Measurements from ENCODE around the gene CDKN1C.

Gene CDKN1C

DNA sequence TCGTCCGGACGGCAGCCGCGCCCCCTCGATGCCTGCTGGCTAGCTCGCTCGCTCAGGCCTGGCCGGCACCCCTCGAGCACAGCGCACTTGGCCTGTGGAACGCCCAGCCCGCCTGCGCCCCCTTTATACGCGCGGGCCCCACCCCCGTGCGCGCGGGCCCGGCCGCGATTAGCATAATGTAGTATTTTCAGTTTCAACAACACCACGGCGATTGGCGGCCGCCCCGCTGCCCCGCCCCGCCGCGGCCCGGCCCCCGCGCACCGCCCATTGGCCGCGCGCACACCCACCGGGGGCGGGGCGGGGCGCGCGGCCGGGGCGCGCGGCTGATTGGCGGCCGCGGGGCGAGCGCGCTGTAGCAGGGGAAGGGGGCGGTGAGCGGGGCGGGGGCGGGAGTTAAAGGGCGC is at the start of gene CDKN1C:
CDKN1C (minus strand) TSS at position 98 of the 404 bp plus-strand sequence. CDS start 319 bp downstream, outside the sequence.
- peak; percentile 81 for DNase-seq

DNA sequence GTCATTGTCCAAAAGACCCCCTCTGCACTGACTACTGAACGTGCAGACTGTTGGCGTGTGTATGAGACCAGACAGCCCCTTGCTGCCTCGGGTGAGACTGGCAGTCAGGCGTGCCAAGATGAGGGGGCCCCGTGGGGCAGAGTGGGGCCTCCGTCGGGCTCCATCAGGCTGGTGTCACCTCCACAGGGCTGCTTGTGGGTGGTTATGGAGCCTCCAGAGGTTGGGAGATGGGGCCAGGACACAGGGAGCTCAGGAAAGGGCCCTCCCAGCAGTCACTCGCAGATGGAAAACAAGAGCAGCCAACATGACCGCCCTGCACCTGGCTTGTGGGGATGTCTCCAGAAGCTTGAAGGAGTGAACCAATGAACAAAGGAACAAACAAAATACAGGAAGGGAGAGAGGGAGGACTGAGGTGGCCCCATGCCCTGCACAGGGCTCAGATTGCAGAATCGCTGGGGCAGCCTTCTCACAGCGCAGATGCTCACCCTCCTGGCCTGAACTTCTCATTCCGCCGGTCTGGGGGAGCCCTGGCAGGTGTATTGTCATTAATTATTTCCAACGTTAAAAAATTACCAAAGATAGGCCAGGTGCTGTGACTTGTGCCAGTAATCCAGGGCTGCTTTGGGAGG is 49.1 kb upstream of the CDKN1C start:
- DNase-seq = no peak

DNA sequence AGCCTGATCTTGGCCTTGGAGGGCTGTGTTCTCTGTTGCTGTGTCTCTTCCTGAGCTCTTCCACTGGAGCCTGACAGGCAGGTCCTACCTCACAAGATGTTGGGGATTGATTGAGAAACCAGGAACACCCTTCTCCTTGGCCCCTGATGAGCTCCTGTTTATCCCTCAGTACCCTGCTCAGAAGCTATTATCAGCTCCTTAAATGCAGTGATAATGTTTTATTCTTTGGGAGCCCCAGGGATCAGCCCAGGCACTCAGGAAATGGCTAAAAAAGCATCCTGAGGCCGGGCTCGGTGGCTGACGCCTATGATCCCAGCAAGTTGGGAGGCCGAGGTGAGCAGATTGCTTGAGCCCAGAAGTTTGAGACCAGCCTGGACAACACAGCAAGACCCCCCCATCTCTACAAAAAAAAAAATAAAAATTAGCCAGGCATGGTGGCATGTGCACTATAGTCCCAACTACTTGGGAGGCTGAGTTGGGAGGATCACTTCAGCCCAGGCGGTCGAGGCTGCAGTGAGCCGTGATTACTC is 48.5 kb upstream of the CDKN1C start:
- no peak for DNase-seq

DNA sequence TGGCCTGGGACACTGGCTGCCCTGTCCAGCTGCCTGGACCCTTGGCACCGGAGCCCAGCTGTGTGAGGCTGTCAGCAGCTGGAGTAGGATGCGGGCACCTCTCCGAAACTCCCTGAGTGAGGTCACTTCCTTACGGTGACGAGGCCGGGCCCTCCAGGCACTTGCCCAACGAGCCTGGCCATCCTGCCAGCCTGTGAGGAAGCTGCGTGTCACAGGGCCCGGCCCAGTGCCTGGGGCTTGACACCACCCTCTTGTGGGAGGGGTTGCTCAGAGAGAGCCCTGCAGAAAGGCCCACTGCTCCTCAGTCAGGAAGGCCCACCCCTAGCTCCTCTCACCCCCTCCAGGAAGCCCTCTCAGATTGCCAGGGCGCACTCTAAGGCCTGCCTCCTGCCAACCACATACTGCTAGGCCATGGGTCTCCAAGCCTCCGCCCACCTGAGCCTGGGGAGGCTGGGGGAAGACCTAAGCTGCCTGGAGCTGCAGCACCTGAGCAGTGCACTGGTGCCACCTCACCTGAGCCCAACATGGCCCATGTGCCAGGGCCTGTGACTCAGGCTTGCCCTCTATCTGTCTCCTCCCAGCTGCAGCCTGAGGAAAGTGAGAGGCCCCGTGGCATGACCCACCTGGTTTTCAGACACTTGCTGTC is 47.9 kb upstream of the CDKN1C start:
- DNase-seq = peak; percentile 71

DNA sequence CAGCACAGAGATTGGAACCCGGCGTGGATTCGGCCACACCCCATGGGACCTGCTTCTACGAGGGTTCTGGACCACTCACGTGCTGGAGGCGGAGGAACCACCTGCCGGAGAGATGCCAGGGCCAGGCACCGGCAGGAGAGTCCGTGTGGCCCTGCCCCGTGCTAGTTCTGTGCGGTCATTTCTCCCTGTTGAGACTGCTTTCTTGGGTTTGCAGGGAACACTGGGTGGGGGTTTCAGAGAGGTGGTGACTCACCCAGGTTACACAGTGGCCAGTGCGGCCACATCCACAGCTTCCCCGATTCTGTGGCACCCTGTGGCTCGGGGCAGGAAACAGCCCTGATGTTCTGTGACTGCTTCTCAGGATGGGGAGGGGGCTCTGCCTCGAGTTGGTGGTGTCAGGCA is 47.3 kb upstream of the CDKN1C start:
- no peak for DNase-seq

DNA sequence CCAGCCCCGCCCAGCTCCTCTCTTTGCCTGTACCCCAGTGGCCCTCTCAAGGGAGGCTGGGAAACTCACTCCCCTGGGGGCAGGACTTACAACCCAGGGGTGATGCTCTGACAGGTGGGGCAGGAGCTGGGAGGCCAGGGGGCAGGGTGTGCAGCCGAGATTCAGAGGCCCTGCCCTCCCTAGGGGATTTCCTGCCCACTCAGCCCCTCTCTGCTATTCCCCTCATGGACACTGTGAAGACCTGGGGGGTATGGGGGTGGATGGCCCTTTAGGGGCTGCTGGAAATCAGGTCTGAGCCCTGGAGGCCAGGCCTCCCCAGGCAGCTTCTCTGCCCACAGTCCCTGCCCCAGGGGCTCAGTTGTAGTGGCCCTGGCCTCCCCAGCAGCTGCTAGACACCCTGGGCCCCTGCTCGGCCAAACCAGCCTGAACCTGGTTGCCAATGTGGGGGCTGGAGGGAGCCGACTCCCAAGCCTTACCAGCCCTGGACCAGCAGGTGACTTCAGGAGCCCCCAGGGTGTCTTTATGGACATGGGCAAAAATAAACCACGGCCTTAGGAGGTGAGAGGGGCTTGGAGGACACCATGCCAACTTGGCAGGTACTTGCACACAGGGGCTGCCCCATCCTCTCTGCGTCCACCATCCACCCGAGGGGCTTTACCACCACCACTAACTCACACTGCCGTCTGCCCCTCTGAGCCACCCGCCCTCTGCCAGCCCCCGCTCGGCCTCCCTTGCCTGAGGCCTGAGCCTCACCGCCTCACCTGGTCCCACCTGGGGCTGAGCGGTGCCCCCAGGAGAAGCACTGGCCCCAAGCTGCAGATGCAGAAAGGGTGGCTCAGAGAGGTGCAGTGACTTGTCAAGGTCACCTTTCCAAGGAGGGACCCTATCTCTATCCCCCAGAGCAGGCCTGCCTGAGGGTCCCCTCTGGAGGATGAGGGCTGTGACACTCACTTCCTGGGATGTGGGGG is 46.5 kb upstream of the CDKN1C start:
- DNase-seq = no peak

DNA sequence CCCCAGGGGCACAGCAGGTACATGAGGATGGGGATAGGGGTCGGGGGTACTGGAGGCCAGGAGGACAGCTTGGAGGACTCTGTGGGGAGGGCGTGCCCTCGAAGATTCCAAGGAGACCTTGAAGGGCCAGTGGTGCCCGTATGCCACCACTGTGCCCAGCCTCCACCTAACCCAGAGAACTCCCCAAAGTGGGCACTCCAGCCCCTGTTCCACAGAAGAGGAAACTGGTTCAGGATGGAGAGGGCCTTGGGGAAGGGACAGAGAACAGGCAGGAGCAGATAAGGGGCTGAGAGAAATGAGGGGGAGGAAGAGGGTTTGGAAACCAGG is 45.8 kb upstream of the CDKN1C start:
- no peak for DNase-seq

DNA sequence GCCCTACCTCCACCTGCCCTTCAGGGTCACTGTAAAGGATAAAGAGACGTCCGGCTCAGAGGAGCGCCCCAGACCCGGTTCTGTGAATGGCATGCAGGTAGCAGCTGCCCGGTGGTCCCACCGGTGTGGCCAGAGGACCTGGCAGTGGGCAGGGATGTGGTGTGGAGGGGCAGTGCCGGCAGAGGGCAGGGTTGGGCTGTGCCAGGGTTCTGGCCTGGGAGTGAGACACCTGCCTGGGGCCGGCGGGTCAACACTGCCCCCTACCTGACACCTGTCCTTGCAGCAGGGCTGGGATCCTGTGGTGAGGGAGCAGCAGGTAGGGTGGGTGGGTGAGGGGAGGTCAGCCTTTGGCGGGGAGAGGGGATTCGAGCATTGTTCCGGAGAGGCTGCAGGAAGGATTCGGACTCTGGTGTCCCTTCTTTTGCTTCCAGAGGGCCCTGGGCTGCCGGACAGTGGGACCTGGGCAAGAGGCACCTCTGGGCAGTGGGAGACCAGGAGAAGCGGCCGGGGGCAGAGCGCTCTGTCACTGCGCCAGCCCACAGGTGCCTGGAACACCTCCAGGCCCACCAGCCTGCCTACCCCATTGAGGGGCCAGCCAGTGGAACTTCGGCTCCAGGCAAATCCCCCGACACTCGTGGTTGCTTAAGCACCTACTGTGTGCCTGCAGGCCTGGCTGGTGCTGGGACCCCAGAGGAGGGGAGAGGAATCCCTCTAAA is 45.3 kb upstream of the CDKN1C start:
- peak; percentile 69 for DNase-seq

DNA sequence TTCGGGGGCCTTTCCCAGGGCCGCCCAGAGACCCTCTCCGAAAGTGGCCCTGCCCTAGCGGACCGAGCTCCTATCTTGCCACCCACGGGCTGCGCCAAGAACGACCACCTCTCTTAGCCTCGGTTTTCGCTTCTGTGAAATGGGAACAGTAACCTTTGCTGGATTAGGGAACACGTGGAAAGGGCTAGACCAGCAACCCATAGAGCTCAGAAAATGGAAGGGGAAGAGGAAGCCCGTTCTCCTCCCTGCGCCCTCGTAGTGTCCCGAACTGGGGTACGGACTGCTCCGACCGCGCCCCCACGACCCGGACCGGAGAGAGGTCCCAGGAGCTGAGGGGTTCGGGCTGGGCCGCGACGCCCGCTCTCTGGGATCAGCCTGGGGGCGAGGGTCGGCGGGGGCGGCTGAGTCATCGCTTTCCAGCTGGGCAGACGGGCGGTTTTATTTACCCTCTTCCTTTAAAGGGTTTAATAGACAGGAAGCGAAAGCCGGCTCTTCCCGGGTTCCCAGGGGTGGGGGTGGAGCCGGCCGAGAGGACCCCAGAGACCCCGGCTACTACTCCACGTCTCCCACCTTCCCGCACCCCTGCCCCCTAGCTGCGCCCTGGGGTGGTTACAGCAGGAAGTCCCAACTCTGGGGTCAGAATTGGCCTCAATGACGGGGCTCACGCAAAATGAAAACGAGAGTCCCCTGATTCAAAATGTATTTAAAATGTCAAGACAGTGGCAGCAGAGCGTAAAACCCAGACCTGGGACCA is 44.6 kb upstream of the CDKN1C start:
- peak; percentile 69 for DNase-seq

DNA sequence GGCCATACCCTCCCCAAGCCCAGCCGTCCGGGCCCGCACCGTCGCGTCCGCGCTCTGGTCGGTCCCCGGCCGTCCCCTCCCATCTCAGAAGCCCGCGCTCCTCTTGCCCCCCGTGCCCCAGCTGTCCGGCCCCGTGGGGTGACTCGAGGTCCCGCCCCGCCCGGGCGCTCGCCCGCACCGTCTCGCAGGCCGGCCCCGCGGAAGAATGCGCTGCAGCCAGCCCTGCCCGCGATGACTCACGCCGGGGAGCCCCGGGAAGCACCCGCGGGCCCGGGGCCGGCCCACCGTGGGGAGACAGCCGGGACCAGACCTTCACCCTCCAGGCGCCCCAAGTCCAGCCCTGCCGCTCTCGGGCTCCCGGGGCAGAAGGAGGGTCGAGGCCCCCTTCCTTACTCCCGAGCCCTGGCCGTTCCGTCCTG is 44.0 kb upstream of the CDKN1C start:
- DNase-seq = peak; percentile 67

DNA sequence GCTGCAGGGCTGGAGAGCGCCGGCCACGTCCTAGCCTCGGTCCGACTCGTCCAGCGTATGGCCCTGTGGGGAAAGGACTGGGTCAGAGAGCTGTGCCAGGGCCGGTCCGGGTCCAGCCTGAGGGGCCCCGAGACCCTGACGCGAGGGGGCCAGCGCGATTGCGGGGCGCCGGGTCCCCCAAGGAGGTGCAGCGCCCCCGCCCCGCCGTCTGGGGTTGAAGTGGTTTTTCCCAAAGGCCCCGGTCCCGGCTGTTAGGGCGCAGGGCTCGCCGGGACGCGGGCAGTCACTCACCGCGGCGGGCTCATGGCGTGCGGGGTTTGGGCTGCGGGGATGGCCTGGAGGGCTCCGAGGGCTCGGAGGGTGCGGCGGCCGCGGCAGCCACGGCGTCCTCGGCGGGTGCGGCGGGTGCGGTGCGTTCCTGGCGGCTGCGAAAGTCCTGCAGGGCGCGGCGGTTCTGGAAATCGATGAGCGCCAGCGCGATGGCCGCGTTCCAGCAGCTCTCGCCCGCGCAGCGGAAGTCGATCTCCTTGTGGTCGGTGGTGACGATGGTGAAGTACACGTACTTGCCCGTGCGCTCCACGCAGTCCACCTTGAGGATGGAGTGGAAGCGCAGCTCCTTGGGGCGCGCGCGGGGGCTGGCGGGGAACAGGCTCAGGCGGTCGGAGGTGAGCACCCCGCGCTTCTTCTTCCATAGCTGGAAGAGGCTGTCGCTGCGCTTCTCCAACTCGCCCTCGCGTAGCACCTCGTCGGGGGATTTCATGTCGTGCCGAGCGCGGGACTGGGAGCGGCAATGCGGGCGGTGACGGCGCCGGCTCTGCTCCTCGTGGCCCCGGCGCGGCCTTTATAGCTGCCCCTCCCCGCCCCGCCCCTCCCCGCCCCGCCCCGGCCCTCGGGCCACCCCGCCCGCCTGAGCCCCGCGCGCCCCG is 43.3 kb upstream of the CDKN1C start, which contains the start of gene PHLDA2:
PHLDA2 (minus strand) TSS at position 816 of the 926 bp plus-strand sequence; CDS start at position 760, 56 bp downstream.
- peak; percentile 75 for DNase-seq

DNA sequence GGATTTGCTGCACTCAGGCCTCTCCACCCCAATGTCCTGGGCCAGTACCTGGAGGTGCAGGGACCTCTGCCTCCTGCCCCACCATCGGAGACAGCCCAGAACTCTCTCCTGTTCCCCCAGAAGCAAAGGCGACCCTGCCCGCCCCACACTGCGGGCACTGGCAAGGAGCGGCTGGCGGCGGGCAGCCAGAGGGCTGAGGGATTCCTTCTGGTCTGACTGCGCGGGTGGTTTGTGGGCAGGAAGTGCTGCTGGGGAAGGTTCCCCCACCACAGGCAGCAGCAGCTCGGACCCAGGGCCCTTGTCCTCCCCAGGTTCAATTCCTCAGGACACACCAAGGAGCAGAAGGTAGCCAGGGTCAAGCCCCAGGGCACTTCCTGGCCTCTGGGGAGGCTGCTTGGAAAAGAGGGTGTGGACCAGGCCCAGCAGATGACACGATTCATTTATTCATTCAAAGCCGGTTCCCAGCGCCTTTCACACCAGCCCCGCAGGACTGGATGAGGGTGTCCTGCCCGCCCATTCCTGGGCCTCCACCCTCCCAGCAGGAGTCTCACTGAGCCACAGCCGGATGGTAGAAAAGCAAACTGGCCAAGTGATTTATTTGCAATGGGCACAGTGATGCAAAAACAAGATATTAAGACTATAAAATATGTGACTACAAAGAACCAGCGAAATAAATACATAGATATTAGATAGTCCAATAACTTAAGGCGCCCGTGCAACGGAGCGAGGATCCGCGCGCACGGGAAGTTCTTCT is 42.5 kb upstream of the CDKN1C start:
- DNase-seq = no peak

DNA sequence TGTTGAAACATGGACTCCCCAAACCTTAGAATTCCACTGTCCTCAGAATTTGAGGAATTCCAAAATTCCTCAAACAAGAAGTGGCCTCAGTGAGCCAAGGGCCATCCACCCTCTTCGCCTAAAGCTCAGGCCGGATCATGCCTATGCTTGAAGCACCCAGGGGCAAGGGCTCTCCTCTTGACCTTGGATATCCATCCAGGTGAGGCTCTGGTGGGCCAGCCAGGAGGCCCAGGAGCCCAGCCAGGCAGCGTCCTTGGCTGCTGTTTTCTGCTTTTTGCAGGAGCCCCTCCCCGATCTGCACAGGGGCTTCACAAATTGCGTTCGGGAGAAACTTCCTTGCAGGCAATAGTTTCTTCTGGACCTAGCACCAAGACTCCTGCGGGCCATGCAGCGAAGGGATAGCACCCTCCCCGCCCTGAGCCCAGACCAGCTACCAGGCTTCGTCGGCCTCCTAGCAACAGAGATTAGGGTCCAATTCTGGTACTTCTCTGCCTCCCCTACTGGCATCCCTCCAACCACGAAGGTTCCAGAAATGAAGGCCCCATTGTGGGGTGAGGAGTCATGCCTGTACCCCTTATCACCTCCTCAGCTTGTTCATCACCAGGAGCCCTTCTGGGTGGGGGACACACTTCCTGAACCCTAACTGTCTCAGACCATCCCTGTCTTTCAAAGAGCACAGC is 41.7 kb upstream of the CDKN1C start:
- no peak for DNase-seq

DNA sequence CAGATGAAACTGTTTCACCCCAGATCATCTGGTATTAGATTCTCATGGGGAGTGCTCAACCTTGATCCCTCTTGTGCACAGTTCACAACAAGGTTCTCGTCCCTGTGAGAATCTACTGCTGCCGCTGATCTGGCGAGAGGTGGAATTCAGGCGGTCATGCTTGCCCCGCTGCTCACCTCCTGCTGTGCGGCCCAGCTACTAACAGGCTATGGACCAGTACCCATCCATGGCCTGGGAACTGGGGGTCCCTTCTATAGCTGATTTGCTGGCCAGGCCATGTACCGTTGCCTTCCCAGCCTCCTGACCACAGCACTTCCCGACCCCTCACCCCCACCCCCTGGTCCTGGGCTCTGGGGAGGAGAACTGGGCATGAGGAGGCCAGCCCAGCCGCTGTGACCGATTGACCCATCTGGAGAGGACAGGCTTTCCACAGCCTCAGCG is 41.1 kb upstream of the CDKN1C start:
- DNase-seq = no peak

DNA sequence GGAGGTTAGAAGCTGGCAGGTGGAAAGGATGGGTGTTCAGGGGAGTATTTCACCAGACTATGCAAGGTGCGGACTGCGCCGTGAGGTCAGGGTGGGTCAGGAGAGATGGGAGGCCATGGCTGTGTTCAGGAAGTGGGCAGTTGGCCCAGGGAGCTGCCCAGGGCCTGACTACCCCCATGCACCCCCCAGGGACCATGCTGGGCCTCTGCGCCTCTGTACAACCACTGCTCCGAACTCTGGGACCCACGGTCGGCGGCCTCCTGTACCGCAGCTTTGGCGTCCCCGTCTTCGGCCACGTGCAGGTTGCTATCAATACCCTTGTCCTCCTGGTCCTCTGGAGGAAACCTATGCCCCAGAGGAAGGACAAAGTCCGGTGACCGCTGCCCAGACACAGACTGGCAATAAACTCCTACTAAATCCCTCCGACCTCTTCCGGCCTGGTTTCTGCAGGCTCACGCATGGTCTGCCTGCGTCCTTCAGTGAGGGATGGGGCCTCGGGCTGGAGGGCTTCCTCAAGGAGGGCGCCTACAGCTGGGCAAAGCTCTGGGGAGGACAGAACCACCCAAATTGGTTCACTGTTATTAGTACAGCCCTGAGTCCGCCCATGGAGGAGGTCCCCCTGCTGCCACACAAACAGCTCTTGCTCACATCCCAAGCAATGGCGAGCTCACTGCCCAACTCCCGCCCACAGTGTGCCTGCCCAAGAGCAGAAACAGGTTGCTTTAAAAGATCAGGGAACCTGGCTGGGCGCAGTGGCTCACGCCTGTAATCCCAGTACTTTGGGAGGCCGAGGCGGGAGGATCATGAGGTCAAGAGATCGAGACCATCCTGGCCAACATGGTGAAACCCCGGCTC is 39.5 kb upstream of the CDKN1C start:
- DNase-seq = no peak

DNA sequence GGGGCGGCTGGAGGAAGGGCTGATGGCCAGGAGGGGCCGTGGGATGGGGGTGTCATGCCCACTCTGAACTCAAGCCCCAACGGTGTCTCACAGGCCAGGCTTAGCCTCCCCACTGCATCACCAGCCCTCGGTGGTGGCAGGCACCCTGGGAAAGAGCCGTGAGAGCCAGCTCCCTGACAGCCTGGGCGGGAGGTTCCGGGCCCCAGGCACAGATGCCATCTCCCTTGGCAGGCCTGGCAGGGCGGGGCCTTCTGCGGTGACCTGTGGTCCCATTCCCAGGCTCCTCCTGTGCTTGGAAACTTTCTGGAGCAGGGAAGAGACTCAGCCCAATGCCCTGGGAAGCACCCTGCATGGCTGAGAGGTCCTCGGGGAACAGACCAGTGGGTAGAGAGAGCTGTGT is 38.8 kb upstream of the CDKN1C start:
- no peak for DNase-seq

DNA sequence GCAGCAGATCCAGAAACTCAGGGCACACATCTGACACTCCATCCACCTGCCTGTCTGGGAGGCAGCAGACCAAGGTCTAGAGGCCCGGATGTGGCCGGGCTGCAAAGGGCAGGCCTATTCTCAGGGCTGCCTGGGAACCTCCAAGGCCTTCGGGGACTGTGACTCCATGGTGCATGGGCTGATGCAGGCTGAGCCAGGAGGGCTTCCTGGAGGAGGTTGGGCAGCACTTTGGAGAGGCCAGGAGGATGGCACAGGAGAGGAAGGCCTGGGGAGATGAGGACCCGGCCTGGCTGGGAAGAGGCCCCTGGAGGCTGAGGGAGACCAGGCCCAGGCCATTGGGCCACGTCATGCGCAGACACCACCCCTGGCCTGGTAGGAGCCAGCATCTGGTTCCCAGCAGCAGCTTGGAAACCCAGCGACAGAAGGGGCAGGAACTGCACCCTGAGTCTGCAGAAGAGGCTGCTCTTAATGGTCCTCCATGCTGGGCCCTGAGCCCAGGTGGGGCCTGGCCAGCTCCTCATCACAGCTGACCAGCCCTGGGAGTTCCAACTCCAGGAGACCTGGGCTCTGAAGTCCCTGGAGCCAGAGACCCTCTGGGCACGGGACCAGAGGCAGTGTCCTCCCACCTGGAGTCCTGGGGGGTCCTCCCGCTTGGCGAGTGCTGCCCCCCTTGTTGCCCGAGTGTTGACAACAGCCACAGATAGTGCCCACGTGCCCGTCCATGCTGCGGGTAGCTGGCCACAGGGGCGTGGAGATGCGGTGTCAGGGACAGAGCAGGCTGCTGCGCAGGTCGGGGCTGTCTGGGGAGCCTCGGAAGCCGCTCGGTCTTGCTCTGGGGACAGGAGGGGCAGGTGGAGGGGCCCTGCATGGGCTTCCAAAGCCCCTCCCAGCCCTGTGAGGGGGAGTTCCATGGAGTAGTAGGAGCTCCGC is 38.1 kb upstream of the CDKN1C start:
- no peak for DNase-seq
